Liver (tissue), 9 donors: Measurements from ENCODE around the gene CDC42. TPM values are rescaled to one million over a fixed set of nuclear protein-coding genes. Genes with fewer than 3 reads are reported as not detected.

Source experiments
- DNase-seq: peaks from one replicate; pipeline ENCODE4 v3.0.0-alpha.2; 2017; ENCODE audit warnings: low spot score
- H3K27ac ChIP-seq, 2 donors: one replicate each; pipeline ENCODE4 v1.7.0; 2013; ENCODE audit warnings: inconsistent platforms in 2 of 2, low read length in 2 of 2, control low read depth in 1 of 2, low read depth in 1 of 2, mild to moderate bottlenecking in 1 of 2
- H3K27me3 ChIP-seq, 4 donors: one replicate each; pipeline versions ENCODE4 v1.6.1 to v1.7.0; 2013; ENCODE audit warnings: low read length in 3 of 4, inconsistent platforms in 1 of 4, mild to moderate bottlenecking in 1 of 4, moderate library complexity in 1 of 4; ENCODE audit not compliant: control insufficient read depth in 4 of 4, insufficient read depth in 4 of 4
- H3K36me3 ChIP-seq, 4 donors: one replicate each; pipeline versions ENCODE4 v1.6.1 to v1.7.0; 2013; ENCODE audit warnings: low read length in 3 of 4, mild to moderate bottlenecking in 3 of 4, low read depth in 1 of 4, moderate library complexity in 1 of 4; ENCODE audit not compliant: control insufficient read depth in 4 of 4, insufficient read depth in 3 of 4
- H3K4me1 ChIP-seq, 4 donors: one replicate each; pipeline versions ENCODE4 v1.6.1 to v1.7.0; 2013; ENCODE audit warnings: low read length in 3 of 4, mild to moderate bottlenecking in 3 of 4, moderate library complexity in 1 of 4; ENCODE audit not compliant: control insufficient read depth in 4 of 4, insufficient read depth in 4 of 4
- H3K4me3 ChIP-seq, 3 donors: one replicate each; pipeline versions ENCODE4 v1.6.1 to v1.7.0; 2013; ENCODE audit warnings: low read length in 3 of 3, control low read depth in 1 of 3, low read depth in 1 of 3, mild to moderate bottlenecking in 1 of 3
- H3K9ac ChIP-seq, 2 donors: one replicate each; pipeline ENCODE4 v1.7.0; 2013; ENCODE audit warnings: low read length in 2 of 2, mild to moderate bottlenecking in 2 of 2, moderate library complexity in 2 of 2, control low read depth in 1 of 2, low read depth in 1 of 2
- H3K9me3 ChIP-seq, 4 donors: one replicate each; pipeline versions ENCODE4 v1.6.1 to v1.7.0; 2013; ENCODE audit warnings: low read length in 3 of 4; ENCODE audit not compliant: control insufficient read depth in 4 of 4
- FOXA2 ChIP-seq: IDR thresholded peaks from 2 replicates; pipeline ENCODE4 v1.6.1; 2016; ENCODE audit warnings: antibody characterized with exemption
- GABPA ChIP-seq, 2 donors: IDR thresholded peaks in 1 of 2; conservative IDR thresholded peaks in 1 of 2; 2 replicates each; pipeline ENCODE4 v1.6.1; 2016; ENCODE audit warnings: antibody characterized with exemption in 2 of 2, mild to moderate bottlenecking in 1 of 2, moderate library complexity in 1 of 2
- HNF4A ChIP-seq, 2 donors: conservative IDR thresholded peaks; 2 replicates each; pipeline ENCODE4 v1.6.1; 2016; ENCODE audit warnings: antibody characterized with exemption in 2 of 2, mild to moderate bottlenecking in 2 of 2
- JUND ChIP-seq, 2 donors: IDR thresholded peaks; 2 replicates each; pipeline ENCODE4 v1.6.1; 2016; ENCODE audit warnings: antibody characterized with exemption in 2 of 2
- NR2F2 ChIP-seq: IDR thresholded peaks from 2 replicates; pipeline ENCODE4 v1.6.1; 2016; ENCODE audit warnings: antibody characterized with exemption
- RAD21 ChIP-seq, 2 donors: IDR thresholded peaks; 2 replicates each; pipeline ENCODE4 v1.6.1; 2016; ENCODE audit warnings: antibody characterized with exemption in 2 of 2, mild to moderate bottlenecking in 2 of 2
- RXRA ChIP-seq, 2 donors: IDR thresholded peaks; 2 replicates each; pipeline ENCODE4 v1.6.1; 2017 to 2018; ENCODE audit warnings: antibody characterized with exemption in 2 of 2, mild to moderate bottlenecking in 1 of 2
- SP1 ChIP-seq: IDR thresholded peaks from 2 replicates; pipeline ENCODE4 v1.6.1; 2018; ENCODE audit warnings: antibody characterized with exemption, mild to moderate bottlenecking
- TAF1 ChIP-seq: conservative IDR thresholded peaks from 2 replicates; pipeline ENCODE4 v1.6.1; 2016; ENCODE audit warnings: antibody characterized with exemption, mild to moderate bottlenecking
- YY1 ChIP-seq: IDR thresholded peaks from 2 replicates; pipeline ENCODE4 v1.6.1; 2016; ENCODE audit warnings: antibody characterized with exemption, mild to moderate bottlenecking
- WGBS: extraction: QIAGEN DNeasy Blood & Tissue Kit; methylation state at CpG from one replicate; pipeline ENCODE4 v1.1.7; 2013; 5-methylcytosine and 5-hydroxymethylcytosine counted together
- polyA plus RNA-seq, 2 donors: library from polyadenylated mRNA; stranded (reverse) in 1 of 2; unstranded in 1 of 2; fragments of 200-250 nt in 1 of 2; fragments of >200 nt in 1 of 2; fragmentation: Nextera tagmentation in 1 of 2; extraction: Ambion mirVana in 1 of 2; gene quantifications; one replicate each; pipeline versions ENCODE4 v1.2.1 to v1.2.3, GENCODE V29; 2013 to 2015
- total RNA-seq, 2 donors: library from RNA; depleted of rRNA; stranded (reverse); fragments of >200 nt; gene quantifications; one replicate each; pipeline ENCODE4 v1.2.3, GENCODE V29; 2014
- TF ChIP-seq, protein P1 (sequence below): fragments of 150-350 bp; IDR thresholded peaks from 2 replicates; pipeline ENCODE4 v1.5.1; 2017; ENCODE audit warnings: improper control_type of control experiment, low read depth, low read length; ENCODE audit not compliant: missing input control
- TF ChIP-seq, protein P2 (sequence below): IDR thresholded peaks from 2 replicates; pipeline ENCODE4 v1.6.1; 2016; ENCODE audit warnings: antibody characterized with exemption
- TF ChIP-seq, protein P3 (sequence below): IDR thresholded peaks from 2 replicates; pipeline ENCODE4 v1.6.1; 2016; ENCODE audit warnings: antibody characterized with exemption
- TF ChIP-seq, protein P4 (sequence below): IDR thresholded peaks from 2 replicates; pipeline ENCODE4 v1.6.1; 2016; ENCODE audit warnings: antibody characterized with exemption
- TF ChIP-seq, protein P5 (sequence below): IDR thresholded peaks from 2 replicates; pipeline ENCODE4 v1.6.1; 2016; ENCODE audit warnings: antibody characterized with exemption, mild to moderate bottlenecking
- donor health status: healthy.
- donor health status: healthy.
- donor health status: healthy.
- donor health status: healthy.
- donor health status: healthy.

CDC42 gene
- total and polyA plus RNA-seq, 4 donors: 40.3 to 140 (median 69.0) TPM

DNA sequence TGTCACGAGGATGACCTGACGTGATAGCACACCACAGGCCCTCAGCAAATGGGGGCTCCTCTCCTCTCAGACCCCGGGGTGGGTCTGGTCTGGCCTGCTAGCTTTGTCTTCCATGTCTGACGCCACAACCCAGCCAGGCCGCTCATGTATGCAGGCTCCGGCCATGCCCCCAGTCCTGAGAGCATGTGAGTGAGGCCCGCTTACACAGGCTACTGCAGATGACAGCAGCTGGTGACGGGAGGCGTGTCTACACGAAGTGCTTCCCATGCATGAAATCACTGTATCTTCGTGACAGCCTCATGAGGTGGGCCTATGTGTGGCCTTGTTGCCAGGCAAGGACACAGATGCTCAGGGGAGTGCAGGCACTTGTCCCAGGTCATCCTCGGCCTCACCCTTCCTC lies 74.0 kb downstream of the CDC42 start:
- H3K27ac ChIP-seq: no peak overlapping the region

DNA sequence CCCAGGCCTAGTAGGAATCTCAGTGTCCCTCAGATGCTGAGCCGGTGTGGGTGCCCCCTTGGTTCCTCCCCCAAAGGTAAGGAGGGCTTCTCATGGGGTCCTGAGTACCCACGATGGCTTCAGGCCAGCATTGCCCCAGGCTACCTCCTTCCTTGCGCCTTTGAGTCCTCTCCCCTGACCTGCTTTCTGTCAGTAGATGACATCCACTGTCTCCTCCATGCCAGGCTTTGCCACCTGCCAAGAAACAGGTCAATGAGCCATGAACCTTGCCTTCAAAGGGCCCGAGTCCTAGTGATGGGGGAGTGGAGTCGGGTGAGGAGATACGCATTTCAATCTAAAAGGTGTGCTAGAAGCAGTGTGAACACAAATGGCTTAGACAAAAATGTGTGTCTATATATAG lies 74.7 kb downstream of the CDC42 start:
- DNase-seq: no peak
- no peak overlapping the region for H3K27ac ChIP-seq
- H3K27me3 ChIP-seq: no peaks in the 10 kb centered on the region
- no peak overlapping the region for H3K9ac ChIP-seq
- WGBS: 50% methylated on average over 6 of the region's 6 CpGs
- H3K9me3 ChIP-seq: no peaks in the 10 kb centered on the region
- no peaks in the 10 kb centered on the region for H3K36me3 ChIP-seq
- no peak overlapping the region for H3K4me3 ChIP-seq
- TF ChIP-seq YY1 (no peak), NR2F2 (no peak), FOXA2 (no peak), RXRA (IDR thresholded peaks at IDR 0.05) (peak; percentile 45 to 69), HNF4A (conservative IDR thresholded peaks at IDR 0.05) (peak in 1 of 2 donors; percentile 53), SP1 (no peak), RAD21 (IDR thresholded peaks at IDR 0.05) (no peak)
- TF ChIP-seq, protein P1, sequence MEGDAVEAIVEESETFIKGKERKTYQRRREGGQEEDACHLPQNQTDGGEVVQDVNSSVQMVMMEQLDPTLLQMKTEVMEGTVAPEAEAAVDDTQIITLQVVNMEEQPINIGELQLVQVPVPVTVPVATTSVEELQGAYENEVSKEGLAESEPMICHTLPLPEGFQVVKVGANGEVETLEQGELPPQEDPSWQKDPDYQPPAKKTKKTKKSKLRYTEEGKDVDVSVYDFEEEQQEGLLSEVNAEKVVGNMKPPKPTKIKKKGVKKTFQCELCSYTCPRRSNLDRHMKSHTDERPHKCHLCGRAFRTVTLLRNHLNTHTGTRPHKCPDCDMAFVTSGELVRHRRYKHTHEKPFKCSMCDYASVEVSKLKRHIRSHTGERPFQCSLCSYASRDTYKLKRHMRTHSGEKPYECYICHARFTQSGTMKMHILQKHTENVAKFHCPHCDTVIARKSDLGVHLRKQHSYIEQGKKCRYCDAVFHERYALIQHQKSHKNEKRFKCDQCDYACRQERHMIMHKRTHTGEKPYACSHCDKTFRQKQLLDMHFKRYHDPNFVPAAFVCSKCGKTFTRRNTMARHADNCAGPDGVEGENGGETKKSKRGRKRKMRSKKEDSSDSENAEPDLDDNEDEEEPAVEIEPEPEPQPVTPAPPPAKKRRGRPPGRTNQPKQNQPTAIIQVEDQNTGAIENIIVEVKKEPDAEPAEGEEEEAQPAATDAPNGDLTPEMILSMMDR: no peak
- TF ChIP-seq, protein P2, sequence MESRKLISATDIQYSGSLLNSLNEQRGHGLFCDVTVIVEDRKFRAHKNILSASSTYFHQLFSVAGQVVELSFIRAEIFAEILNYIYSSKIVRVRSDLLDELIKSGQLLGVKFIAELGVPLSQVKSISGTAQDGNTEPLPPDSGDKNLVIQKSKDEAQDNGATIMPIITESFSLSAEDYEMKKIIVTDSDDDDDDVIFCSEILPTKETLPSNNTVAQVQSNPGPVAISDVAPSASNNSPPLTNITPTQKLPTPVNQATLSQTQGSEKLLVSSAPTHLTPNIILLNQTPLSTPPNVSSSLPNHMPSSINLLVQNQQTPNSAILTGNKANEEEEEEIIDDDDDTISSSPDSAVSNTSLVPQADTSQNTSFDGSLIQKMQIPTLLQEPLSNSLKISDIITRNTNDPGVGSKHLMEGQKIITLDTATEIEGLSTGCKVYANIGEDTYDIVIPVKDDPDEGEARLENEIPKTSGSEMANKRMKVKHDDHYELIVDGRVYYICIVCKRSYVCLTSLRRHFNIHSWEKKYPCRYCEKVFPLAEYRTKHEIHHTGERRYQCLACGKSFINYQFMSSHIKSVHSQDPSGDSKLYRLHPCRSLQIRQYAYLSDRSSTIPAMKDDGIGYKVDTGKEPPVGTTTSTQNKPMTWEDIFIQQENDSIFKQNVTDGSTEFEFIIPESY: no peak
- peaks cover 0 to 10% (median 1%) of the 10 kb centered on the region in 4 donors for H3K4me1 ChIP-seq

More for the DNA sequence above, 74.0 kb downstream of the CDC42 start:
- no peaks in the 10 kb centered on the region for H3K36me3 ChIP-seq
- H3K9ac ChIP-seq: no peak overlapping the region
- DNase-seq: no peak
- peaks cover 0 to 10% (median 1%) of the 10 kb centered on the region in 4 donors for H3K4me1 ChIP-seq
- no peak for TF ChIP-seq YY1
- TF ChIP-seq, protein P3, sequence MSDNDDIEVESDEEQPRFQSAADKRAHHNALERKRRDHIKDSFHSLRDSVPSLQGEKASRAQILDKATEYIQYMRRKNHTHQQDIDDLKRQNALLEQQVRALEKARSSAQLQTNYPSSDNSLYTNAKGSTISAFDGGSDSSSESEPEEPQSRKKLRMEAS: no peak
- TF ChIP-seq, protein P4, sequence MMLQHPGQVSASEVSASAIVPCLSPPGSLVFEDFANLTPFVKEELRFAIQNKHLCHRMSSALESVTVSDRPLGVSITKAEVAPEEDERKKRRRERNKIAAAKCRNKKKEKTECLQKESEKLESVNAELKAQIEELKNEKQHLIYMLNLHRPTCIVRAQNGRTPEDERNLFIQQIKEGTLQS: no peak
- TF ChIP-seq NR2F2: no peak
- TF ChIP-seq GABPA (IDR thresholded peaks at IDR 0.05 in 1 of 2, conservative IDR thresholded peaks at IDR 0.05 in 1 of 2): no peak
- TF ChIP-seq RXRA (IDR thresholded peaks at IDR 0.05): no peak
- TF ChIP-seq, protein P5, sequence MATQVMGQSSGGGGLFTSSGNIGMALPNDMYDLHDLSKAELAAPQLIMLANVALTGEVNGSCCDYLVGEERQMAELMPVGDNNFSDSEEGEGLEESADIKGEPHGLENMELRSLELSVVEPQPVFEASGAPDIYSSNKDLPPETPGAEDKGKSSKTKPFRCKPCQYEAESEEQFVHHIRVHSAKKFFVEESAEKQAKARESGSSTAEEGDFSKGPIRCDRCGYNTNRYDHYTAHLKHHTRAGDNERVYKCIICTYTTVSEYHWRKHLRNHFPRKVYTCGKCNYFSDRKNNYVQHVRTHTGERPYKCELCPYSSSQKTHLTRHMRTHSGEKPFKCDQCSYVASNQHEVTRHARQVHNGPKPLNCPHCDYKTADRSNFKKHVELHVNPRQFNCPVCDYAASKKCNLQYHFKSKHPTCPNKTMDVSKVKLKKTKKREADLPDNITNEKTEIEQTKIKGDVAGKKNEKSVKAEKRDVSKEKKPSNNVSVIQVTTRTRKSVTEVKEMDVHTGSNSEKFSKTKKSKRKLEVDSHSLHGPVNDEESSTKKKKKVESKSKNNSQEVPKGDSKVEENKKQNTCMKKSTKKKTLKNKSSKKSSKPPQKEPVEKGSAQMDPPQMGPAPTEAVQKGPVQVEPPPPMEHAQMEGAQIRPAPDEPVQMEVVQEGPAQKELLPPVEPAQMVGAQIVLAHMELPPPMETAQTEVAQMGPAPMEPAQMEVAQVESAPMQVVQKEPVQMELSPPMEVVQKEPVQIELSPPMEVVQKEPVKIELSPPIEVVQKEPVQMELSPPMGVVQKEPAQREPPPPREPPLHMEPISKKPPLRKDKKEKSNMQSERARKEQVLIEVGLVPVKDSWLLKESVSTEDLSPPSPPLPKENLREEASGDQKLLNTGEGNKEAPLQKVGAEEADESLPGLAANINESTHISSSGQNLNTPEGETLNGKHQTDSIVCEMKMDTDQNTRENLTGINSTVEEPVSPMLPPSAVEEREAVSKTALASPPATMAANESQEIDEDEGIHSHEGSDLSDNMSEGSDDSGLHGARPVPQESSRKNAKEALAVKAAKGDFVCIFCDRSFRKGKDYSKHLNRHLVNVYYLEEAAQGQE: no peak
- TF ChIP-seq, protein P1: no peak
- TF ChIP-seq, protein P2: no peak
- no peak for TF ChIP-seq TAF1
- no peak for TF ChIP-seq RAD21 (IDR thresholded peaks at IDR 0.05)
- TF ChIP-seq JUND (IDR thresholded peaks at IDR 0.05): no peak
- no peak for TF ChIP-seq HNF4A (conservative IDR thresholded peaks at IDR 0.05)
- WGBS: 93% methylated on average over 12 of the region's 12 CpGs
- H3K4me3 ChIP-seq: no peak overlapping the region
- no peaks in the 10 kb centered on the region for H3K27me3 ChIP-seq
- no peaks in the 10 kb centered on the region for H3K9me3 ChIP-seq
